GM12865 (cell line): Measurements from ENCODE around the gene MCM5.
"Not testable (repeated sequence)": the region's sequence is repeated elsewhere in the genome, so short reads cannot be mapped to it uniquely, and the experiment has no call there.

Experiments used
- DNase-seq: peaks from one replicate; pipeline ENCODE4 v3.0.0; 2010; ENCODE audit warnings: low read depth
- H3K4me3 ChIP-seq: 2 replicates; pipeline ENCODE4 v1.5.1; 2011; ENCODE audit warnings: mild to moderate bottlenecking, low read depth, low read length, control low read depth
- TF ChIP-seq, protein P1 (sequence below): IDR thresholded peaks from 2 replicates; pipeline ENCODE4 v1.5.1; 2011; ENCODE audit warnings: low read length, control low read depth, low read depth, inconsistent platforms; ENCODE audit not compliant: insufficient read depth; ENCODE audit errors: missing control alignments

Gene MCM5

DNA sequence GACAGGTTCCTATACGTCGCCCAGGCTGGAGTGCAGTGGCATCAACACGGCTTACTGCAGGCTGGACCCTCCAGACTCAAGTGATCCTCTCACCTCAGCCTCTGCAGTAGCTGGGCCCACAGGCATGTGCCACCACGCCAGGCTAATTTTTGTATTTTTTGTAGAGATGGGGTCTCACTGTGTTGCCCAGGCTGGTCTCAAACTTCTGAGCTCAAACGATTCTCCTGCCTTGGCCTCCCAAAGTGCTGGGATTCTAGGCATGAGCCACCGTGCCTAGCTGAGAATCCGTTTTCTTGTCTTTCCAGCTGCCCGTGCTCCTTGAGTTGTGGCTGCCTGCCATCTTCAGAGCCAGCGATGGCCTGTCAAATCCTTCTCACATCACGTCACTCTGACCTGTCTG lies 56.8 kb downstream of the MCM5 start:
- no peak for DNase-seq
- no peak overlapping the region for H3K4me3 ChIP-seq
- TF ChIP-seq, protein P1, sequence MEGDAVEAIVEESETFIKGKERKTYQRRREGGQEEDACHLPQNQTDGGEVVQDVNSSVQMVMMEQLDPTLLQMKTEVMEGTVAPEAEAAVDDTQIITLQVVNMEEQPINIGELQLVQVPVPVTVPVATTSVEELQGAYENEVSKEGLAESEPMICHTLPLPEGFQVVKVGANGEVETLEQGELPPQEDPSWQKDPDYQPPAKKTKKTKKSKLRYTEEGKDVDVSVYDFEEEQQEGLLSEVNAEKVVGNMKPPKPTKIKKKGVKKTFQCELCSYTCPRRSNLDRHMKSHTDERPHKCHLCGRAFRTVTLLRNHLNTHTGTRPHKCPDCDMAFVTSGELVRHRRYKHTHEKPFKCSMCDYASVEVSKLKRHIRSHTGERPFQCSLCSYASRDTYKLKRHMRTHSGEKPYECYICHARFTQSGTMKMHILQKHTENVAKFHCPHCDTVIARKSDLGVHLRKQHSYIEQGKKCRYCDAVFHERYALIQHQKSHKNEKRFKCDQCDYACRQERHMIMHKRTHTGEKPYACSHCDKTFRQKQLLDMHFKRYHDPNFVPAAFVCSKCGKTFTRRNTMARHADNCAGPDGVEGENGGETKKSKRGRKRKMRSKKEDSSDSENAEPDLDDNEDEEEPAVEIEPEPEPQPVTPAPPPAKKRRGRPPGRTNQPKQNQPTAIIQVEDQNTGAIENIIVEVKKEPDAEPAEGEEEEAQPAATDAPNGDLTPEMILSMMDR = no peak

DNA sequence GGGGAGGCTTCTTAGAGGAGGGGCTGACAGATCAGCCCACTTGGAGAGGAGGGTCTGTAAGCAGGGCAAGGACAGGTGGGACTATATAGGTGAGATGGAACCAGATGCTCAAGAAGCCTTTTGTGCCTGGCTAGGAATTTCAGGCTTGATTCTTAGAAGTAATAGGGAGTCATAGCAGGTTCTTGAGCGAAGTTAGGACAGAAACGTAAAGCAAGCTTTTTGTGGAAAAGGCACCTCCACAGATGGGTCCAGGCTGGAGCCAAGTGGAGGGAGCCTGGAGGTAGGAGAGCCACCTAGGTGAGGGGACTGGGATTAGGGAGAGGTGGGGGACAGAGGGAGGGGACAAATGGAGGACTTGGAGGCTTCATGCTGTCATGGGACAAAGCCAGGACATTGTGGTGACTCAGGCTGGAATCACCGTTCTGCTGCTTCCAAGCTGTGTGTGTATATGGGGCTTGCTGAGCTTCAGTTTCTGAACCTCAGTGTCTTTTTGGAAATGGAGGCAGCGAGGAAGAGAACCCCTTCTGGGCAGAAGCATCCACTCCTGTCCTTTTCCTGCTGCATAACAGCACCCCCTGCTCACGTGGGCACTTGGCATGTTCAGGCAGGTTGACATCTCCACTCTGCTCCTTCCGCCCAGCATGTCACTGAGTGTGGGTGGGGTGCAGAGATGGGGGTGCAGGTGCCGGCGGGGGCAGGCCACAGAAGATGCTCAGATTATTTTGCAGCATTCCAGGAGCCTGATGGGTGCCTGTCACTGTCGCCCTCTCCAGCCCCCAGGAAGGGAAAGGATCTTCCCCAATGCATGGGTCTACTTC lies 58.0 kb downstream of the MCM5 start:
- TF ChIP-seq, protein P1 = no peak
- no peak overlapping the region for H3K4me3 ChIP-seq
- DNase-seq = no peak

DNA sequence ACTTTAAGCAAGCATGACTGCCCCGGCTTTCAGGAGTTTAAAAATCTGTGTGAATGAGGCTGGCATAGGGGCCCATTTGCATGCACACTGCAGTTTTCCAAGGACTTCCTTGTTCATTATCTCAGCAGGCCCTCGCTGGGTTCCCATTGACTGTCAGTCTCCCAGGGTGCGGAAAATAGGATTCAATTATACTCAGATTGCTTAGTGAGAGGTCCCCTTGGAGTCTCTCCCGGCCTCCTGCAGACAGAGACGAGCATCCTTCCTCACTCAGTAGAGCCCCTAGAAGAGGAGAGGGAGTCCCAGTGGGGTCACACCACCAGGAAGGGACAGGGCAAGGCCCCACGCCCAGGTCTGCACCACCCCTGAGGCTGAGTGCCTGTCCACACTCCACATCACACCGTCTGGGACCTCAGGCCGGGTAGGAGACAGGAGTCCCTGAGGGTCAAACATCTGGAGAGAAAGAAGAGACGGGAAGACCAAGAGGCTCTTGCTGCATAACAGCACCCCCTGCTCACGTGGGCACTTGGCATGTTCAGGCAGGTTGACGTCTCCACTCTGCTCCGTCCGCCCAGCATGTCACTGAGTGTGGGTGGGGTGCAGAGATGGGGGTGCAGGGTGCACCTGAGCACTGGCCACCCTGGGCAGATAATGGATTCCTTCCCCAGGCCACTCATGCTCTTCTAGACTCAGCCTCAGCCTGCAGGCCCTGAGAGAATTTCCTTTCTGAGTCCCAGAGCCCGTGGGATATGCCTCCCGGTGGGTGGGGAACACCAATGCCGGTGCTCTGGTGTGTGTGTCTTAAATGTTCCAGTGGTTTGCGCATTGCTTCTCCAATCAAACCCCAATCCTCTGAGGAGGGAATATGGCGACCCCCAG lies 58.8 kb downstream of the MCM5 start:
- no peak overlapping the region for H3K4me3 ChIP-seq
- no peak for DNase-seq
- TF ChIP-seq, protein P1 = no peak

DNA sequence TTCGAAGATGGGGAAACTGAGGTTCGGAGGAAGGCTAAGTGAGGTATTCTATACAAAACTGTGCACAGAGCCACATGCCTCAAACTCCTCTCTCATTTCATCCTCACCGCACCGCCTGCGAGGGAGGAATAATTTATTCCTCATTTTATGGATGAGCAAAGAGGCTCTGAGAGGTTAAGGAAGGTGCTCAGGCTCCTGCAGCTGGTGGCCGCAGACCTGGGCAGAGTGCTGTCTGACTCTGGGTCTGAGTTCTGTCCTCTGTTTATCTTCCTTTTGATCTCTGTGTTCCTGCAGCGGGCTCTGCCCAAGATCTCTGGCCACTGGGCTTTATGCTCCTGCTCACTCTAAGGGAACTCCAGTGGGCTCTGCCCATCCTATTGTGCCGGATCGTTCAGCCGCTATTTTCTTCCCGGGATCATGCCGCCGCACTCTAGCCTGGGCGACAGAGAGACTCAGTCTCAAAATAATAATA lies 59.5 kb downstream of the MCM5 start:
- no peak for DNase-seq
- H3K4me3 ChIP-seq = no peak overlapping the region
- TF ChIP-seq, protein P1 = no peak

DNA sequence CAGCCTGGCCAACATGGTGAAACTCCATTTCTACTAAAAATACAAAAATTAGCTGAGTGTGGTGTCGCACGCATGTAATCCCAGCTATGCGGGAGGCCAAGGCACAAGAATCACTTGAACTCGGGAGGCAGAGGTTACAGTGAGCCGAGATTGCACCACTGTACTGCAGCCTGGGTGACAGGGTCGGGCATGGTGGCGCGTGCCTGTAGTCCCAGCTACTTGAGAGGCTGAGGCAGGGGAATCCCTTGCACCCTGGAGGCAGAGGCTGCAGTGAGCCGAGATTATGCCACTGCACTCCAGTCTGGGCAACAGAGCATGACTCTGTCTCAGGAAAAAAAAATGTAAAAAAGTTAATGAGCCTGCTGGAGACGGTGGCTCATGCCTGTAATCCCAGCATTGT lies 60.0 kb downstream of the MCM5 start:
- not testable (repeated sequence) for DNase-seq, H3K4me3 ChIP-seq

DNA sequence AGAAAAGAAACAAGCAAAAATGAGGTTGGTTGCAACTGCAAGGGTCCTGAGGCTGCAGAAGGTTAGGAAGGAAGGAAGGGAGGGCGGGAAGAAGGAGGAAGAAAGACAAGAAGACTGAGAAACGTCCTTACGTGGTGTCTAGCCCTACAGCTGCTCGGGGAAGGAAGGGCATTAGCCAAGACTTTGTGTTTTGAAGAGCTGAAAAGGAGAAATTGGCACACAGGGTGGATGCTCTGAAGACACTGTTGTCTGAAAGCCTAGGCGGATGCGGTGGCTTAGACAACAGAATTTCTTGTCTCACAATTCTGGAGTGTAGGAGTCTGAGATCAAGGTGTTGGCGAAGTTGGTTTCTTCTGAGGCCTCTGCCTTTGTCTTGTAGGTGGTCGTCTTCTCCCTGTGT lies 60.7 kb downstream of the MCM5 start:
- no peak for DNase-seq
- TF ChIP-seq, protein P1 = no peak
- H3K4me3 ChIP-seq = no peak overlapping the region

DNA sequence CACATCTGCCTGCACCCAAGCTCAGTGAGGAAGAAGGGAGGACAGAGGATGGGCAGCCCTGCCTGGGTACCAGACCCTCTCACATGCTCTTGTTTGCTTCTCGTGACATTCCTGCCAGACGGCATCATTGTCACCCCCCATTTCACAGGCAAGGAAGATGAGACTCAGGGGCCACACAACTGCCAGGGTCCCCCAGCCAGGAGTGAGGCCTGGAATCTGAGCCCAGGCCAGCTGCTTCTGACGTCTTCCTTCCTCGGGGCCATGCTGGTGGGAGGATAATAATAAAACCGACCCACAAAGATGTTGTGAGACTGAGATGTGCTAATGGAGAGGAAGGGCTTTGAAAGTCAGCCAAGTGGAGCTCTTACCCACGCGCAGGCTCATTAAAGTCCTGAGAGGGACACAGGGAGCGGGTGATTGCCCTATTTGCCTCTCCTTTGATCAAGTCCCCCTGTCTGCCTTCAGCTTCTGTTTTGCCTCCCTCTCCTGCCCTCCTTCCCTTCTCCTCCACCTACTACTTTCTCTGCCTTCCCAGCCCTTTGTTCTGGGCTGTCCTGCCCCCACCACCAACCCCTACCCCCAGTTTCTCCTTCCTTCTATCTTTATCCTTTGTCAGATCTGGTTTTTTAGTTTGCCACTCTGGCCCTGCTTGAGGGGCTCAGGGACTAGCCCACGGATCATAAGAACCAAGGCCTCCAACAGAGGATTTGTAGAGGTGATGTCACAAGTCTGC lies 62.7 kb downstream of the MCM5 start:
- no peak overlapping the region for H3K4me3 ChIP-seq
- TF ChIP-seq, protein P1 = no peak
- DNase-seq = no peak
